Medulla oblongata (tissue), 1 donor: Measurements from ENCODE around the gene PMP22.
"Not testable (repeated sequence)": the region's sequence is repeated elsewhere in the genome, so short reads cannot be mapped to it uniquely, and the experiment has no call there.

ENCODE experiments used
- DNase-seq: peaks from one replicate; pipeline ENCODE4 v3.0.0-alpha.2; 2015; ENCODE audit errors: extremely low spot score

Gene PMP22

GRCh38 chr17:15210247-15210646 lies 54.9 kb downstream of the PMP22 start:
- no peak for DNase-seq

- not testable (repeated sequence) for DNase-seq
Observed at GRCh38 chr17:15203062-15203461, 62.1 kb downstream of the PMP22 start.

GRCh38 chr17:15200574-15200973 lies 64.6 kb downstream of the PMP22 start:
- DNase-seq, result not testable (repeated sequence)

DNA sequence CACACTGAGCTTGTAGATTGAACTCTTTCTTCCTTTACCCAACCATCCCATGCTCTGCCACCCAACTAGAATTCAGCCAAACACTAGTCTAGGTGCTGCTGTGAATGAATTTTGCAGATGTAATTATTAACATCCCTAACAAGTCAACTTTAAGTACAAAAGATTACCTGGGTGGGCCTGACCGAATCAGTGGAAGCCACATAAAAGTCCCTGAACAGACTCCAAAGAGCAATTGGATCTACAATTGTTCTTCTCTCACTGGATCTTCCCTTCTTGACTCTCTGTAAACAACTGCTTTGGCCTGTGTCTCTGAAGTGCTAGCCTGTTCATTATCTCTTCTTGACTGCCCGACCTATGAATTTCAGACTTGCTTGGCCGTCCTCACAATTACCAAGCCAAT lies 67.9 kb downstream of the PMP22 start:
- no peak for DNase-seq

- no peak for DNase-seq
Observed at GRCh38 chr17:15194859-15195277, 70.3 kb downstream of the PMP22 start.

GRCh38 chr17:15185625-15185991 lies 79.5 kb downstream of the PMP22 start:
- DNase-seq, result no peak

GRCh38 chr17:15184872-15185624 lies 80.1 kb downstream of the PMP22 start:
- DNase-seq, result no peak

- no peak for DNase-seq
Observed at GRCh38 chr17:15181816-15182215, 83.3 kb downstream of the PMP22 start.

DNA sequence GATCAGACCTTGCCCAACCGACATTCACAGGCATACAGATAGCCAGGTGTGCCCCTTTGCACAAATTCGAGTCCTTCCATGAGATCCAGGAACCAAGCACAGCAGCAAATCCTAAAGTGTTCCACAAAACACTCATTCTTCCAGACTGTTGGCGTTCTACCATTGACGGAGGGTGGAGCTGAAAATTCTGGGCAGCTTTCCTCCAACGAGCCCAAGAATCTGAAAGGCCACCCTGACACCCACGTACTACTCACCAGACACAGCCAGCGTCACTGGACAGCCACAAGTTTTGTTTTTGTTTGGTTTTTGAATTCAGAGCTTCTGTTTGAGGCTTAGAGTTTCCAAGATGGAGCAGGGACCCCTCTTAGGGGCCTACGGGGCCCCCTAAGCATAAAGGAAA lies 83.8 kb downstream of the PMP22 start:
- DNase-seq, result no peak

GRCh38 chr17:15180121-15180561 lies 85.0 kb downstream of the PMP22 start:
- DNase-seq, result no peak
